Loucy (cell line): Measurements from ENCODE around the gene CLDN9.

Experiments
- H2AFZ ChIP-seq: fragments of 200-600 bp; sonication (generic); 2 replicates; pipeline ENCODE4 v1.6.0; 2016; ENCODE audit warnings: antibody characterized with exemption, mild to moderate bottlenecking, low read length, moderate library complexity
- H3F3A ChIP-seq: fragments of 200-600 bp; 2 replicates; pipeline ENCODE4 v1.6.0; 2016; ENCODE audit warnings: antibody characterized with exemption, low read depth, mild to moderate bottlenecking
- H3K27me3 ChIP-seq: fragments of 200-600 bp; sonication (generic); 2 replicates; pipeline ENCODE4 v1.6.1; 2014; ENCODE audit warnings: low read length, mild to moderate bottlenecking; ENCODE audit not compliant: insufficient read depth, poor library complexity, severe bottlenecking
- H3K36me3 ChIP-seq: fragments of 200-600 bp; sonication (generic); 2 replicates; pipeline ENCODE4 v1.6.1; 2016; ENCODE audit warnings: low read length; ENCODE audit not compliant: insufficient read depth
- H3K4me1 ChIP-seq: fragments of 200-600 bp; sonication (generic); 2 replicates; pipeline ENCODE4 v1.5.1; 2014; ENCODE audit warnings: low read length, mild to moderate bottlenecking; ENCODE audit not compliant: insufficient read depth, poor library complexity, severe bottlenecking
- H3K4me2 ChIP-seq: fragments of 200-600 bp; sonication (generic); 2 replicates; pipeline ENCODE4 v1.6.0; 2014; ENCODE audit warnings: antibody characterized with exemption, low read length, low read depth, mild to moderate bottlenecking; ENCODE audit not compliant: poor library complexity, severe bottlenecking
- H3K4me3 ChIP-seq: fragments of 200-600 bp; sonication (generic); 2 replicates; pipeline ENCODE4 v1.5.1; 2014; ENCODE audit warnings: low read length, mild to moderate bottlenecking, mixed read lengths; ENCODE audit not compliant: poor library complexity, severe bottlenecking
- H3K79me2 ChIP-seq: fragments of 200-600 bp; sonication (generic); 2 replicates; pipeline ENCODE4 v1.6.1; 2014; ENCODE audit warnings: low read length; ENCODE audit not compliant: insufficient read depth
- H3K9ac ChIP-seq: fragments of 200-600 bp; sonication (generic); 2 replicates; pipeline ENCODE4 v1.6.0; 2014; ENCODE audit warnings: mild to moderate bottlenecking, low read depth, low read length, moderate library complexity; ENCODE audit not compliant: poor library complexity, severe bottlenecking
- H3K9me2 ChIP-seq: fragments of 200-600 bp; sonication (generic); replicated peaks from 2 replicates; pipeline ENCODE4 v1.6.1; 2016; ENCODE audit warnings: low read depth, low read length, mixed read lengths
- H3K9me3 ChIP-seq: fragments of 200-600 bp; sonication (generic); 2 replicates; pipeline ENCODE4 v1.6.1; 2014; ENCODE audit warnings: mild to moderate bottlenecking, antibody characterized with exemption, low read length, low read depth; ENCODE audit not compliant: insufficient read depth
- H4K20me1 ChIP-seq: fragments of 200-600 bp; sonication (generic); 2 replicates; pipeline ENCODE4 v1.6.0; 2014; ENCODE audit warnings: antibody characterized with exemption, low read length, mild to moderate bottlenecking; ENCODE audit not compliant: insufficient read depth, poor library complexity, severe bottlenecking
- EZH2phosphoT487 ChIP-seq: fragments of 200-600 bp; IDR thresholded peaks from 2 replicates; pipeline ENCODE4 v1.6.1; 2018; ENCODE audit warnings: antibody characterized with exemption, mild to moderate bottlenecking, moderate library complexity, borderline replicate concordance
- TF ChIP-seq, protein P1 (sequence below): fragments of 200-600 bp; sonication (generic); conservative IDR thresholded peaks from 2 replicates; pipeline ENCODE4 v1.5.1; 2014; ENCODE audit warnings: mild to moderate bottlenecking, antibody characterized with exemption, low read length

CLDN9 gene

DNA sequence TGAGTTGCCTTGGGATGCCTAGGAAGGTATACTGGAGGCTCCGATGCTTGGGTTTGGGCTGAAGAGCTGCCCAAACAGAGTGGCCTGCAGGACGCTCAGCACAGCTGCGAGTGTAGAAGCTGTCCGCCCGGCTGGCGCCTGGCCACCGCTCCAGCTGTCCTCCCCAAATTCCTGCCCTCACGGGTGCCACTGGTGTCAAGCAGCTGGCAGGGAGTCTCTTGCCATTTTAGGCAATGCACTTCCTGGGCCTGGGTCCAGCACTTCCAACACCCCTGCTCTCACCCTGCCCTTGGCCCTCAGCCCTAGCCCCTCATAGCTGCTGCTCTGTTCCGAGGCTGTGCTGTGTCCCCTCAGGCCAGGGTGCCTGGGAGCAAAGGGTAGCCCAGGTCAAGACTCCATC is 27.3 kb upstream of the CLDN9 start:
- no peak overlapping the region for H3K4me2 ChIP-seq
- H3K36me3 ChIP-seq, result no peaks in the 10 kb centered on the region
- H3K27me3 ChIP-seq, result no peaks in the 10 kb centered on the region
- H3K4me1 ChIP-seq, result no peaks in the 10 kb centered on the region
- no peaks in the 10 kb centered on the region for H3K9me3 ChIP-seq
- H3K4me3 ChIP-seq, result no peak overlapping the region
- peaks cover 5% of the 10 kb centered on the region; the same call in 1 of the 2 replicates for H3K79me2 ChIP-seq
- no peak overlapping the region for H2AFZ ChIP-seq
- H4K20me1 ChIP-seq, result no peaks in the 10 kb centered on the region
- no peak for TF ChIP-seq EZH2phosphoT487
- H3F3A ChIP-seq, result no peaks in the 10 kb centered on the region
- no peak overlapping the region for H3K9ac ChIP-seq
- no peaks in the 10 kb centered on the region for H3K9me2 ChIP-seq

DNA sequence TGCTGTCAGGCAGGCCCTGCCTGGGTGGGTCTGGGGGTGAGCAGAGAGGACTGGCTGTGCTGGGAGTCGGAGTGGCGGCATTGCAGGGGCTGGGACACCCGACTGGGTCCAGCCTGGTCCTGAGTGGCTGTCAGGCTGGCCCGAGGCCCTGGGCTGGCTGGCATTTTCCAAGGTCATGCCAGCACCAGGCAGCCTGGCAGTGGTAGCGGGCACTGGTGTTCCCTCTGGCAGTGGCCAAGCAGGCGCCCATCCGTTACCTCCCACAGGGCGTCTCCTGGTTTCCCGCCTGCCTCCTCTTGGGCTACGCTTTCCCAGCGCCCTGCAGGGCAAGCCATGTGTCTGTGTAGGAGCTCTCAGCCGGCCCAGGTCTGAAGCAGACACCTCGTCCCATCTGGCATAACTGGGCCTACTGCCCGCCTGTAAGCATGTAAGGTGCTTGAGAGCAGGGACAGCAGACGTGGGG is 26.8 kb upstream of the CLDN9 start:
- Histone ChIP-seq H3F3A (no peaks in the 10 kb centered on the region), H3K36me3 (no peaks in the 10 kb centered on the region), H3K9me2 (no peaks in the 10 kb centered on the region), H3K79me2 (peaks cover 2% of the 10 kb centered on the region; the same call in 1 of the 2 replicates), H2AFZ (no peak overlapping the region), H3K9ac (no peak overlapping the region), H3K27me3 (no peaks in the 10 kb centered on the region), H3K4me1 (no peaks in the 10 kb centered on the region), H3K4me2 (no peak overlapping the region), H3K9me3 (no peaks in the 10 kb centered on the region), H4K20me1 (no peaks in the 10 kb centered on the region), H3K4me3 (no peak overlapping the region)
- TF ChIP-seq, protein P1, sequence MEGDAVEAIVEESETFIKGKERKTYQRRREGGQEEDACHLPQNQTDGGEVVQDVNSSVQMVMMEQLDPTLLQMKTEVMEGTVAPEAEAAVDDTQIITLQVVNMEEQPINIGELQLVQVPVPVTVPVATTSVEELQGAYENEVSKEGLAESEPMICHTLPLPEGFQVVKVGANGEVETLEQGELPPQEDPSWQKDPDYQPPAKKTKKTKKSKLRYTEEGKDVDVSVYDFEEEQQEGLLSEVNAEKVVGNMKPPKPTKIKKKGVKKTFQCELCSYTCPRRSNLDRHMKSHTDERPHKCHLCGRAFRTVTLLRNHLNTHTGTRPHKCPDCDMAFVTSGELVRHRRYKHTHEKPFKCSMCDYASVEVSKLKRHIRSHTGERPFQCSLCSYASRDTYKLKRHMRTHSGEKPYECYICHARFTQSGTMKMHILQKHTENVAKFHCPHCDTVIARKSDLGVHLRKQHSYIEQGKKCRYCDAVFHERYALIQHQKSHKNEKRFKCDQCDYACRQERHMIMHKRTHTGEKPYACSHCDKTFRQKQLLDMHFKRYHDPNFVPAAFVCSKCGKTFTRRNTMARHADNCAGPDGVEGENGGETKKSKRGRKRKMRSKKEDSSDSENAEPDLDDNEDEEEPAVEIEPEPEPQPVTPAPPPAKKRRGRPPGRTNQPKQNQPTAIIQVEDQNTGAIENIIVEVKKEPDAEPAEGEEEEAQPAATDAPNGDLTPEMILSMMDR, result no peak
- TF ChIP-seq EZH2phosphoT487, result no peak

DNA sequence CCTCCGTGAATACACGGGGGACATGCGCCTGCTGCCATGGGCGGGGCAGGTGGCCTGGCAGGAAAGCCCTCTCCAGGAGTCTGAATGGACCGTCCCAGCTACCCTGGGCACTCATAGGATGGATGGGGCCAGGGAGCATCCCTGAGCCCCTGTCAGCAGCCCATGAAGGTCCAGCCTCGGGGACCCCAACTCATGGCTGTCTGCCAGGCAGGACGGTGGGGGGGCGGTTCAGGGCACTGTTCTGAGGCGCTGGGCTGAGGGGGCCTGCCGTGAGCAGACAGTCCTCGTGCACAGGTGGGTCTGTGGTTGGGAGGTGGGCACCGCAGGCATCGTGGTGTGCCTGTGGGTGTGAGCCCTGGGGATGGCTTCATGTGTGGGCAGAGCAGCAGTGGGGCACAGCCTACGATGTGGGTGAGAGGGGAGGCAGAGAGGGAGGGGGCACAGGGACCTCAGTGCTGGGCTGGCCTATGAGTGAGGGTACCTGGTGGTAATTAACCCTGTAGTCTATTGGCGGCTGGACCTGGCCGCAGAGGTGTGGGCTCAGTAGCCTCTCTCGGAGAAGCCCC is 26.0 kb upstream of the CLDN9 start:
- TF ChIP-seq, protein P1, result no peak
- no peak for TF ChIP-seq EZH2phosphoT487
- no peaks in the 10 kb centered on the region for H3K27me3 ChIP-seq
- no peaks in the 10 kb centered on the region for H3K9me3 ChIP-seq
- H3K4me3 ChIP-seq, result no peak overlapping the region
- no peaks in the 10 kb centered on the region for H3F3A ChIP-seq
- no peak overlapping the region for H3K4me2 ChIP-seq
- no peaks in the 10 kb centered on the region for H3K36me3 ChIP-seq
- H3K9ac ChIP-seq, result no peak overlapping the region
- no peaks in the 10 kb centered on the region for H4K20me1 ChIP-seq
- H3K79me2 ChIP-seq, result no peaks in the 10 kb centered on the region
- H2AFZ ChIP-seq, result no peak overlapping the region
- H3K4me1 ChIP-seq, result no peaks in the 10 kb centered on the region
- no peaks in the 10 kb centered on the region for H3K9me2 ChIP-seq

DNA sequence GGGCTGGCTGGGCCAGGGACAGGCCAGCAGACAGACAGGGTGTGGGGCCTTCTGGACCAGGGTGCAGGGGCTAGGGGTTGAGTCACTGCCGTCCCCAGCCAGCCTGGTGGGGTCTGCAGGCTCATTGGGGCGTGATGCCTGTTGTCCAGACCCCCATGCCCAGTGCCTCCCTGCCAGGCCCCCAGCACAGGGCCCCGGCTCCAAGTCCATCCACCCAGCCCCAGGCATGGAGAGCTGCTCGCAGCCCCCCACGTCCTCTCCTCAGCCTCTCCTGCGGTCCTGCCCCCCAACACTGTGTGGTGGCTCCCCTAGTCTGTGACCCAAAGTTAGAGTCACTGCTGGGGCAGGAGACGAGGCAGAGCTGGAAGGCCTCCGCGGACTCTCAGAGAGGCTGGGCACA is 25.4 kb upstream of the CLDN9 start:
- Histone ChIP-seq H3K9me2 (no peaks in the 10 kb centered on the region), H3K36me3 (no peaks in the 10 kb centered on the region), H3F3A (no peaks in the 10 kb centered on the region), H3K27me3 (no peaks in the 10 kb centered on the region), H3K9ac (no peak overlapping the region), H4K20me1 (no peaks in the 10 kb centered on the region), H3K79me2 (no peaks in the 10 kb centered on the region), H3K4me1 (no peaks in the 10 kb centered on the region), H3K4me3 (no peak overlapping the region), H3K9me3 (no peaks in the 10 kb centered on the region), H2AFZ (no peak overlapping the region), H3K4me2 (no peak overlapping the region)
- TF ChIP-seq, protein P1, result no peak
